ENCODE results near the gene FTO.

DNA sequence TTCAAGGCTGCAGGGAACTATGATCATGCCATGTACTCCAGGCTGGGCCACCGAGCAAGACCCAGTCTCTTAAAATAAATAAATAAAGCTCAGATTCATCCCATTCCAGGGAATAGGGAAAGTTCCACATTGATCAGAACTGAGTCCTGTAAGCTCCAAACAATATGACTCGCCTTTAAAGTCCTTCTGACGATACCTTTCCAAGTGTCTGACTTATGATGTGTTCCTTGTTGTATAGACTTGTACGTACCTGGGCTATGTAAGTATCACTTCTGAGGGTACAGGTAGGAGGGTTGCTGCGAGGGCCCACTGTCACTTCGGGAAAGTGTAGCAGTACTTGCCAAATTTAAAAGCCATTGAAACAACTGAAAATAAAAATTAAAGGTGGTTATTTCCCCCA, 329.8 kb downstream of the FTO start:
- TF ChIP-seq, protein P1, sequence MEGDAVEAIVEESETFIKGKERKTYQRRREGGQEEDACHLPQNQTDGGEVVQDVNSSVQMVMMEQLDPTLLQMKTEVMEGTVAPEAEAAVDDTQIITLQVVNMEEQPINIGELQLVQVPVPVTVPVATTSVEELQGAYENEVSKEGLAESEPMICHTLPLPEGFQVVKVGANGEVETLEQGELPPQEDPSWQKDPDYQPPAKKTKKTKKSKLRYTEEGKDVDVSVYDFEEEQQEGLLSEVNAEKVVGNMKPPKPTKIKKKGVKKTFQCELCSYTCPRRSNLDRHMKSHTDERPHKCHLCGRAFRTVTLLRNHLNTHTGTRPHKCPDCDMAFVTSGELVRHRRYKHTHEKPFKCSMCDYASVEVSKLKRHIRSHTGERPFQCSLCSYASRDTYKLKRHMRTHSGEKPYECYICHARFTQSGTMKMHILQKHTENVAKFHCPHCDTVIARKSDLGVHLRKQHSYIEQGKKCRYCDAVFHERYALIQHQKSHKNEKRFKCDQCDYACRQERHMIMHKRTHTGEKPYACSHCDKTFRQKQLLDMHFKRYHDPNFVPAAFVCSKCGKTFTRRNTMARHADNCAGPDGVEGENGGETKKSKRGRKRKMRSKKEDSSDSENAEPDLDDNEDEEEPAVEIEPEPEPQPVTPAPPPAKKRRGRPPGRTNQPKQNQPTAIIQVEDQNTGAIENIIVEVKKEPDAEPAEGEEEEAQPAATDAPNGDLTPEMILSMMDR (IDR thresholded peaks at IDR 0.05), result no peak
- no peak for TF ChIP-seq EZH2 (IDR thresholded peaks at IDR 0.05)
